HG03135 (cell line): ENCODE measurements around the gene FCHSD2.
"Not testable (repeated sequence)": the region's sequence is repeated elsewhere in the genome, so short reads cannot be mapped to it uniquely, and the experiment has no call there.

ENCODE experiments used
- ATAC-seq: cut with Tn5 transposase; IDR thresholded peaks from one replicate; pipeline ENCODE4 v1.9.1; 2021; ENCODE audit warnings: mild to moderate bottlenecking, moderate library complexity; ENCODE audit not compliant: unreplicated experiment

Gene FCHSD2

DNA sequence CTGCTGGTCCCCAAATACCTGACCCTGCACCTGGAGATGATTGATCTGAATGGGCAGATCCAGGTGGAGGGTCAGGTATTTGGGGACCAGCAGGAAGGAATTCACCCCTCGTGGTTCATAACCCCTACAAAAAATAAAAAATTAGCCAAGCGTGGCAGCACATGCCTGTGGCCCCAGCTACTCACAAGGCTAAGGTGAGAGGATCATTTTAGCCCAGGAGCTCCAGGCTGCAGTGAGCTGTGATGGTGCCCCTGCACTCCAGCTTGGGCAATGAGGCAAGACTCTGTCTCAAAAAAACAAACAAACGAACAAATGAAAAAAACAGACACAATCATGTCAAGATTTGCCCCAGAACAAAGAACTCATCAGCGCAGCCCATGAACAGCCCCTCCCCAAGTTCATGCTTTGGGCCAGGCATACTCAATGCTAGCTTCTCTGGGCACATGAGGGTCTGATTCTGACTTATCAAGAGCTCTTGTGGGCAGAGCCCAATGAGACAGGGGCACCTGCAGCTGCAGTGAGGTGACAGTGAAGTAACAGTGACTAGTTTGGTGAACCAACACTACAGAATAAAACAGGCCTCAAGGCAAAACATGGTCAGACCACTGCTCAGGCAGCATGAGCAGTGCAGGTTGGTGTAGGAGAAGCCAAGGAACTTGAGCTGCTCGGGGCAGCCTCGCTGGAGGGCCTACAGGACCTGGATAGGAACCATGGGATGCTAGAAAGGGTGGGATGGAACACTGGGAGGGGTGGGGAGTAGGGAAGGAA lies 10.2 kb upstream of the FCHSD2 start:
- ATAC-seq, result no peak

DNA sequence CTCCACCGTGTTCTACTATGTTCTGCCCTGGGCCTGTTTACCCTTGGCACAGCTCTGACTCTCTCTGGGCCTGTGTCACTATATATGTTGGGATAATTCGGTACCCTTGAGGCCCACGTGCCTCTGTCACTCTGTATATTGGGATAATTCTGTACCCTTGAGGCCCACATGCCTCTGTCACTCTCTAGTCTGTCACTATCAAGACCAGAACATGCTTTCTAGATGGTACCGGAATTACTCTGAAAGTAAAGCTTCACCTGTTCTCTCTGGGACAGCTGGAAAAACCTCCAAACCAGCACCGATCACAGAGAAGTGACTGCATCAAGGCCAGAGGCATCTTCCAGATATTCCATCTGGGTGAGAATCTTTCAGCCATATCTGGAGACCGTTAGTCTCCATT lies 9.3 kb upstream of the FCHSD2 start:
- no peak for ATAC-seq

- no peak for ATAC-seq
Measured at GRCh38 chr11:73149105-73149504, 7.0 kb upstream of the FCHSD2 start.

GRCh38 chr11:73147771-73148681 lies 5.9 kb upstream of the FCHSD2 start:
- no peak for ATAC-seq

GRCh38 chr11:73145986-73146575 lies 4.0 kb upstream of the FCHSD2 start:
- ATAC-seq, result no peak

DNA sequence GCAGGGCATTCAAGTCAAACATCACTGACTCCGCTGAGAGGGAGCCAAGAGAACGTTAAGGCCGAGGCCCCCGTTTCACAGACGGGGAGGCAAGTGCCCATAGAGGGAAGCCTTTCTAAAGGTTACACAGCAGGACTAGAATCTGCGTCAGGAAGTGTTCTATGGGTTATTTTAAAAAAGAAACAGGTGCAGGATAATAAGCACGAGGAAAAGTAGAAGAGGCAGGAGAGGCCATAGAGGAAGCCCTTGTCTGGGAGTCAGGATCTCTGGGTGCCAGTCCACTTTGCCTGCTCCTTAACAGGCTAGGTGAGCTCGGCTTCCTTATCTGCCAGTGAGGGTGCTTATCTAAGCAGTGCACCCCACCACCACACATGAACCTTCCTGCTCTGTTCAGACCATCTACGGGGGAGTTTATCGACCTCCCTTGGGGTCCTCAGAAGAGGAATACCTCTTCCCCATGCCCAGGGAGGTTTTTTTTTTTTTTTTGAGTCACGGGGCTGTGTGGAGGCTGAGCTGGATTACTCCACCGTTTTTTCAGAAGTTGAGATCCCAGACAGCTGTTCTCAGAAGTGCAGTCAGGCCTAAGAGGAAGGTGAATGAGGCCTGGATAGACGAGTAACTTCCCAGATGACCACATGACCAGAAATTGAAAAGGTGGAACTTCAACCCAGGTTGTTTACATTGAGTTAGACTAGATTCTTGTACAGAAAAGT lies 1.2 kb upstream of the FCHSD2 start:
- no peak for ATAC-seq

DNA sequence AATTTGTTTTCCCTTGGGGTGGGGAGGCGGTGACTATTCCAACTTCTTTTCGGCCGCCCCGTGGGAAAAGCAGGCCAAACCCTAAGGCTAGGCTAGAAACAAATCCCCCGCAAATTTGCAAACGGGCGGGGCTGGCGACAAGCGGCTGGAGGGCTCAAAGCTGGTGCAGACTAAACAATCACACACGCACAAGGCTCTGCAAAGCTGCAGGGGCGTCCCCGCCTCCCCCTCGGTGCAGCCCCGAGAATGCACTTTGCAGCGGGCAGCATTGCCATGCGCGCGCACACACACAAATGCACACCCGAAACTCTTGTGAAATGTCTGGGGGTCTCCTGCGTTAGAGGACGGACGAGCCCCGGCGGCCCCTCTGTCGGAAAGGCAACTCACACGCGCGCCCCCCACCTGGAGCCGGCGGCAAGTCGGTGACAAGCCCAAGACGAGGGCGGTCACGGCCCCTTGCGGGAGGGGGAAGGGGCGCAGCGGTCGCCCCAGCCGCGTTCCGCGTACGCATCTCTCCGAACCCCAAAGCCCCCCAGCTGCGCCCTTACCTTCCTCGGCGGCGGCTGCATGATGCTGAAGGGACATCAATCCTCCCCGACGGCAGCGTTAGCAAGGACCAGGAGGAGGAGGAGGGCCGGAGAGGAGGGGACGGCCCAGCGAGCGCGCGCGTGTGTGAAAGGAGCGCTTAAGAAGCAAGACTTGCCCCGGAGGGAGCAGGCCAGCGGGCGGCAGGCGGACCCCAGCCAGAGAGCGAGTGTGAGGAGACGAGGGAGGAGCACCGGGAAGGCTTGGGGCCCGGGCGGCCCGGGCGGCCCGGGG lies 600 bp downstream of the FCHSD2 start:
- peak; percentile 21 for ATAC-seq

- no peak for ATAC-seq
Measured at GRCh38 chr11:73141031-73141308, 1.1 kb downstream of the FCHSD2 start.

DNA sequence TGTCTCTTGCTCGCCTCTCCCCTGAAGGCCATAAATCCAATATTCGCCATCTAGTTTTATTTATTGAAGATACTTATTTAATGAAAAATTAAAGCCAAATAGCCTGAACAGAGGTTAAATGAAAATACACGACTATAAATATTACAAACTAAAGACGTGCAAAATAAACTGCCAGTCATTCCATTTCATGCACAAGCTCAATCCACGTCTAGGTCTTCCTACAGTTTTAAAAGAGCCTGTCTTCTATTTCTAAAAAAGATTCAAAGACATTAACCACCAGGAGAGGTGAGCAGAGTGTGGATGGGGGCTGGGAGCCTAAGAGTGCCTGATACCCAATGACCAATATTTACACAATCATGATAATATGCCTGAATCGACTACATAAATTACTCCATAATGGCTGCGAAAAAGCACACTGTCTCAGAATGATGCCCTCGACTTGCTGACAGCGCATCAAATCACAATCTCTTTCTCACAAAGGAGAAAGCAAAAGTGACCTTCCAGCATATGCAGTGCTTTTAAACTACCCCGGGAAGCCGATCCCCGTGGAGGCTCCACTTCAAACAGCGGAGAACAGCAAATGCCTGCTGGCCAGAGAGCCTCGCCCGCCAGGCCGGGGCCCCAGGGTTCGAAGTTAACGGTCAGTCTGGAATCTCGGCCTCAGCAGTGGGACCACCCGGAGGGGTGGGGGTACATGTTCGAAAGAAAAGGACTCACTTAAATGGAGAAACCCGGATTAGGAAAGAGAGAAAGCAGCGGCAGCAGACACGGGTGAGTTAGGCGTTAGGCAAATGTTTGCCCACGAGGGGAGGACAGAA lies 1.7 kb downstream of the FCHSD2 start:
- ATAC-seq, result no peak

DNA sequence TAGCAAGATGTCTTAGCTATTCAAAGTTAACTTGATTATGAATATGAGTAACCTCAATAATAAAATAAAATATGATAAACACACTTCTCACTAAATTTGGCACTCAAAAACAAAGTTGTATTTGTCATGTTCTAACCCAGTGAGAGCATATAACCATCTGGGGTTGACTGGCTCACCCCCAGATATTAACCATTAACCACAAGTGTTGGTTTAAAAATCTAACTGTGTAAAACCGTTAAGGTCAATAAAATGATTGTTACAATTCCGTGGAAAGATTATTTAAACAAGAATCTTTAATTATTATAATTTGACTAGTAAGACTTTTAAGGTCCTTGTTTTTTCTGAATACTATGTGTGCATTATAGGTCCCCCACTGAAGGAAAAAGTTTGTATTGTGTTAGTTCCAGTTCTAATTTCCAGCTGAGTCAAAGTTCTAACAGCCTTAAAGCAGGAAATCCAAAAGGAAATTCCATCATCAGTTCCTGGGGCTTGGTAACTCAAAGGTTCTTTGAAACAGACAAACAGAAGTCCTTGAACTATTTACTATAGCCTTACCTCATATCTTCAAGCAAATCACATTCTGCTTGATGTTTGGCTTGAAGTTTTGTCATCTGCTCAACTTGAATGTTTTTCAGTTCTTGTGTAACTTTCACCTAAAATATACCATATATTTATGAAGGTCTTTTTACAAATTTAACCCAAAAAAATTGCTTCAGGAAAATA lies 2.5 kb downstream of the FCHSD2 start:
- no peak for ATAC-seq

- ATAC-seq, result no peak
Measured at GRCh38 chr11:73137944-73138274, 4.2 kb downstream of the FCHSD2 start.

DNA sequence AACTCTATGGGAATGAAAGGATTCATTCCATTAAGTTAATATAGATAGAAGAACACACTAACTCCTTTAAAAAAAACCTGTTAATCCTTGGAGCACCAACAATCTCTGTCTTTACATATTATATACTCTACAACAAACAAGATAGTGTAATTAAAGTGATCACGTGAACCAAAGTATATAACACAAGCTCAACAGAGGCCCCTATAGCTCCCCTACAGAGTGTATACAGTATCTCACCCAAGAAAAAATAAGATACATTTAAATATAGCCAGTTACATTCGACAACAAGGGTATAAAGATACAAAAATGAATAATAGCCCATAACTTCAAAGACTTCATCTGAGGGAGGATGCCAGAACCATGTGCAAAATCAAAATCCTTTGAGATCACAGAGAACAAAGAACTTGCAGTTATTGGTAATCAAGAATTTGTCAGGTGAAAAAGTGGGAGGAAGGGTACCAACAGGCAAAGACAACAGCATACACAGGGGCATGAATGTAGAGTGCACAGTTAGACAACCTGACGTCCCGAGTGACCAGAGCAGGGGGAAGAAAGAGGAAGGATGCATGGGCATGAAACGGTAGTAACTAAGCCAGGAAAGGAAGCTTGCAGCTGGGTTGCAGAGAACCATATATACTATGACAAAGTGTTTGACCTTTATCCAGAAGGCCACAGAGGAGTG lies 4.7 kb downstream of the FCHSD2 start:
- ATAC-seq, result no peak

- ATAC-seq, result not testable (repeated sequence)
Measured at GRCh38 chr11:73136722-73137121, 5.4 kb downstream of the FCHSD2 start.

DNA sequence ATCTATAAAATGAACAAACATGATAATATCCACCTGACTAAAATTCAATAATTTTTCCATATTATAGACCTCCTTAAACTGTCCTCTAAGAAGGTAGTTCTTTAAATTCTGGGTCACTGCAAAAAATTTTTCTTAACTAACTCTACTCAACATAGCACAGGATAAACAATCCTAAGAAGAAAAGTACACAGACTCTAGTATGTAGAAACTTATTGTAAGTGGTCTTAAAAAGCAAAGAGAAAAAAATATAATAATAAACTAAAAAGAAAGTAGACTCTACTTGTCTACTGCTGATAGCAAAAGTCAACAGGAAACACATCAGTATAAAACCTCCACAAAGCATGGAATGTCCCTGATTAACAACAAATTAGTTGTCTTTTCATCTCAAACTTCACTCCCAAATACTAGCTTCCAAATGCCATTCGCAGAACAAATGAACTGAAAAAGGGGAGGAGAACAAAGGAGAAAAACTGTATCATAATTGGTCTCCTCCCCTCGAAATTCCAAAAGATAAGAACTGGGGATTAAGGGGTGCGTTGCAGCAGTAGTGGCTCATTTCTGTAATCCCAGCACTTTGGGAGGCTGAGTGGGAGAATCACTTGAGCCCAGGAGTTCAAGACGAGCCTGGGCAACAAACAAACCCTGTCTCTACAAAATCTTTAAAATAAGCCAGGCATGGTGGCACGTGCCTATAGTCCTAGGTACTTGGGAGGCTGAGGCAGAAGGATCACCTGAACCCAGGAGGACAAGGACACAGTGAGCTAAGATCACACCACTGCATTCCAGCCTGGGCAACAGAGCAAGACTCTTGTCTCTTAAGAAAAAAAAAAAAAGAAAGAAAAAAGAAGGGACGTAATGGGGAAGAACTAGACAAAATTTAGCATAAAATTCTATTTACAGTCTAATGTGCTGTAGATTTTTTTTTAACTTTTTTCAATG lies 6.5 kb downstream of the FCHSD2 start:
- ATAC-seq, result no peak

DNA sequence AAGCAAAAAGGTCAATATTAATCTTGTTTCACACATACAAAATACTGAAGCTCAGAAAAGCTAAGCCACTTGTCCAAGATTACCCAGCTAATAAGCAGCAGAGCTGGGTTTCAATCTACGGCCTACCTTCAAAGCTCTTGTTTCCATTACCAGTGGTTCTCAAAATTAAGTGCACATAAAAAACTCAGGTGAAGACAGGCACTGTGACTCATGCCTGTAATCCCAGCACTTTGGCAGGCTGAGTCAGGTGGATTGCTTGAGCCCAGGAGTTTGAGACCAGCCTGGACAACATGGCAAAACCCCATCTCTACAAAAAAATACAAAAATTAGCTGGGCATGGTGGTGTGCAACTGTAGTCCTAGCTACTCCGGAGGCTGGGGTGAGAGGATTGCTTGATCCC lies 9.8 kb downstream of the FCHSD2 start:
- ATAC-seq, result not testable (repeated sequence)

DNA sequence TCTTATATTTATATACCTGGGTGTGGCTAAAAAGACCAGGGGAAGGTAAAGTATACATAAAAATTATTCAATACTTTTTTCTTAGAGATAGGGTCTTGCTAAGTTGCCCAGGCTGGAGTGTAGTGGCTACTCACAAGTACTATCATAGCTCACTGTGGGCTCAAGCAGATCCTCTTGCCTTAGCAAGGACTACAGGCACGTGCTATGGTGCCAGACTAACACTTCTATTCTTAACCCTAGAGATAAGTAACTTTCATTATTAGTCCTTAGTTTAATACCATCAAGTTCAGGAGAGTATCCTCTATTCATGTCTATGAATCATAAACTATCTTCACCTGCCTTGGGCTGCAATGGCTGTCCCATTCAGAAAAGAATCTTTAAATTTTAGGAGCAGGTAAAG lies 11.9 kb downstream of the FCHSD2 start:
- ATAC-seq, result no peak

GRCh38 chr11:73129198-73129597 lies 12.9 kb downstream of the FCHSD2 start:
- ATAC-seq, result no peak
